K562 (cell line): Measurements from ENCODE around the gene SLC30A7.

Experiments used
- NBN ChIP-seq: fragments of 450-650 bp; IDR thresholded peaks from 2 replicates; pipeline ENCODE4 v1.6.1; 2016; ENCODE audit warnings: low read depth, mild to moderate bottlenecking
- NCOA4 ChIP-seq: fragments of 450-650 bp; IDR thresholded peaks from 2 replicates; pipeline ENCODE4 v1.6.1; 2018; ENCODE audit warnings: mild to moderate bottlenecking; ENCODE audit not compliant: partially characterized antibody
- NFIC ChIP-seq: fragments of 450-650 bp; IDR thresholded peaks from 2 replicates; pipeline ENCODE4 v1.6.1; 2017; ENCODE audit warnings: mild to moderate bottlenecking, inconsistent platforms
- NRF1 ChIP-seq, 2 experiments: fragments of 450-650 bp; IDR thresholded peaks in 1 of 2; conservative IDR thresholded peaks in 1 of 2; 2 replicates each; pipeline ENCODE4 v1.6.1; 2014; ENCODE audit warnings: mild to moderate bottlenecking in 2 of 2
- POLR2A ChIP-seq: fragments of 450-650 bp; conservative IDR thresholded peaks from 2 replicates; pipeline ENCODE4 v1.6.1; 2016
- PTBP1 ChIP-seq: fragments of 200-400 bp; formaldehyde crosslinking; IDR thresholded peaks from 2 replicates; pipeline ENCODE4 v1.6.1; 2017; ENCODE audit warnings: low read depth, low read length
- STAT5B ChIP-seq: fragments of 250-450 bp; sonication (Bioruptor Pico); IDR thresholded peaks from 2 replicates; pipeline ENCODE4 v1.8.0; 2021; ENCODE audit warnings: mild to moderate bottlenecking, inconsistent platforms
- TCF7 ChIP-seq: sonication (generic); IDR thresholded peaks from 2 replicates; pipeline ENCODE4 v1.6.1; 2016; ENCODE audit warnings: antibody characterized with exemption, borderline replicate concordance
- TRIM24 ChIP-seq, 2 experiments: fragments of 450-650 bp; IDR thresholded peaks; 2 replicates each; pipeline ENCODE4 v1.6.1; 2016
- ZNF121 ChIP-seq: sonication (generic); formaldehyde crosslinking; conservative IDR thresholded peaks from 2 replicates; pipeline ENCODE4 v1.8.0; 2022; ENCODE audit warnings: missing genetic modification reagents
- TF ChIP-seq, protein P1 (sequence below), 3 experiments: IDR thresholded peaks in 2 of 3; conservative IDR thresholded peaks in 1 of 3; 2 replicates each; pipeline ENCODE4 v1.5.1; 2011 to 2012; ENCODE audit warnings: low read length in 3 of 3, mild to moderate bottlenecking in 3 of 3, control low read depth in 2 of 3, improper control_type of control experiment in 1 of 3, inconsistent platforms in 1 of 3, low read depth in 1 of 3, mixed read lengths in 1 of 3, moderate library complexity in 1 of 3; ENCODE audit not compliant: insufficient read depth in 2 of 3
- TF ChIP-seq, protein P2 (sequence below), 2 experiments: IDR thresholded peaks in 1 of 2; conservative IDR thresholded peaks in 1 of 2; 2 replicates each; pipeline ENCODE4 v1.6.1; 2016; ENCODE audit warnings: low read depth in 2 of 2, mild to moderate bottlenecking in 1 of 2, missing compliant biosample characterization in 1 of 2, missing genetic modification characterization in 1 of 2, moderate library complexity in 1 of 2
- TF ChIP-seq, protein P3 (sequence below): sonication (generic); formaldehyde crosslinking; IDR thresholded peaks from 2 replicates; pipeline ENCODE4 v1.8.0; 2022; ENCODE audit warnings: mild to moderate bottlenecking, low read depth, missing genetic modification reagents
- TF ChIP-seq, protein P4 (sequence below): fragments of 250-450 bp; sonication (Bioruptor Pico); IDR thresholded peaks from 2 replicates; pipeline ENCODE4 v1.8.0; 2021; ENCODE audit warnings: moderate library complexity, mild to moderate bottlenecking, inconsistent platforms

DNA sequence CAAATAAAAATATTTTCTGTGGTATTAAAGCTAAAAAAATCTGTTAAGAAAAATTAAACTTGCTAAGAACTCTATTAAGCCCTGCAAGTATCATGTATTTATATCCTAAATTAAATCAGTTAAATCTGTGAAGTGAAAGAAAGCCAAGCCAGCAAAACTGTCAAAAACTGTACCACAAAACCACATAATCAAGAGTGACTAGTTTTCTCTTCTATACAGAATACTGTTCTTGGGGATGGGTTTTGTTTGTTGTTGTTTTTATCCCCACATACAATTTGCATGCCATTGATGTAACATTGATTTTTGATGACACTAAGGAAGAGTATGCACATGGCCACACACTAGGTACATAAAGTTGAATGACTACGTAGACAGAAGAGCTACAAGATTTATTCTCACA is 109.3 kb downstream of the SLC30A7 start:
- TF ChIP-seq, protein P1, sequence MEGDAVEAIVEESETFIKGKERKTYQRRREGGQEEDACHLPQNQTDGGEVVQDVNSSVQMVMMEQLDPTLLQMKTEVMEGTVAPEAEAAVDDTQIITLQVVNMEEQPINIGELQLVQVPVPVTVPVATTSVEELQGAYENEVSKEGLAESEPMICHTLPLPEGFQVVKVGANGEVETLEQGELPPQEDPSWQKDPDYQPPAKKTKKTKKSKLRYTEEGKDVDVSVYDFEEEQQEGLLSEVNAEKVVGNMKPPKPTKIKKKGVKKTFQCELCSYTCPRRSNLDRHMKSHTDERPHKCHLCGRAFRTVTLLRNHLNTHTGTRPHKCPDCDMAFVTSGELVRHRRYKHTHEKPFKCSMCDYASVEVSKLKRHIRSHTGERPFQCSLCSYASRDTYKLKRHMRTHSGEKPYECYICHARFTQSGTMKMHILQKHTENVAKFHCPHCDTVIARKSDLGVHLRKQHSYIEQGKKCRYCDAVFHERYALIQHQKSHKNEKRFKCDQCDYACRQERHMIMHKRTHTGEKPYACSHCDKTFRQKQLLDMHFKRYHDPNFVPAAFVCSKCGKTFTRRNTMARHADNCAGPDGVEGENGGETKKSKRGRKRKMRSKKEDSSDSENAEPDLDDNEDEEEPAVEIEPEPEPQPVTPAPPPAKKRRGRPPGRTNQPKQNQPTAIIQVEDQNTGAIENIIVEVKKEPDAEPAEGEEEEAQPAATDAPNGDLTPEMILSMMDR (IDR thresholded peaks at IDR 0.05 in 2 of 3, conservative IDR thresholded peaks at IDR 0.05 in 1 of 3; ENCODE audit: insufficient read depth in 2 of 3, low read depth in 1 of 3, low read length in 3 of 3): no peak
- TF ChIP-seq, protein P2, sequence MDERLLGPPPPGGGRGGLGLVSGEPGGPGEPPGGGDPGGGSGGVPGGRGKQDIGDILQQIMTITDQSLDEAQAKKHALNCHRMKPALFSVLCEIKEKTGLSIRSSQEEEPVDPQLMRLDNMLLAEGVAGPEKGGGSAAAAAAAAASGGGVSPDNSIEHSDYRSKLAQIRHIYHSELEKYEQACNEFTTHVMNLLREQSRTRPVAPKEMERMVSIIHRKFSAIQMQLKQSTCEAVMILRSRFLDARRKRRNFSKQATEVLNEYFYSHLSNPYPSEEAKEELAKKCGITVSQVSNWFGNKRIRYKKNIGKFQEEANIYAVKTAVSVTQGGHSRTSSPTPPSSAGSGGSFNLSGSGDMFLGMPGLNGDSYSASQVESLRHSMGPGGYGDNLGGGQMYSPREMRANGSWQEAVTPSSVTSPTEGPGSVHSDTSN (CRISPR knock-in tag; IDR thresholded peaks at IDR 0.05; ENCODE audit: low read depth): no peak
- TF ChIP-seq, protein P2 (tag; conservative IDR thresholded peaks at IDR 0.05; ENCODE audit: low read depth): no peak
- TF ChIP-seq POLR2A (no peak), TCF7 (no peak), NBN (no peak), STAT5B (no peak), PTBP1 (no peak), ZNF121 (CRISPR knock-in tag) (no peak), NRF1 (conservative IDR thresholded peaks at IDR 0.05 in 1 of 2, IDR thresholded peaks at IDR 0.05 in 1 of 2) (no peak), NCOA4 (no peak), NFIC (no peak), TRIM24 (IDR thresholded peaks at IDR 0.05) (no peak)
- TF ChIP-seq, protein P3, sequence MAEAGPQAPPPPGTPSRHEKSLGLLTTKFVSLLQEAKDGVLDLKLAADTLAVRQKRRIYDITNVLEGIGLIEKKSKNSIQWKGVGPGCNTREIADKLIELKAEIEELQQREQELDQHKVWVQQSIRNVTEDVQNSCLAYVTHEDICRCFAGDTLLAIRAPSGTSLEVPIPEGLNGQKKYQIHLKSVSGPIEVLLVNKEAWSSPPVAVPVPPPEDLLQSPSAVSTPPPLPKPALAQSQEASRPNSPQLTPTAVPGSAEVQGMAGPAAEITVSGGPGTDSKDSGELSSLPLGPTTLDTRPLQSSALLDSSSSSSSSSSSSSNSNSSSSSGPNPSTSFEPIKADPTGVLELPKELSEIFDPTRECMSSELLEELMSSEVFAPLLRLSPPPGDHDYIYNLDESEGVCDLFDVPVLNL (CRISPR knock-in tag): no peak
- TF ChIP-seq, protein P4, sequence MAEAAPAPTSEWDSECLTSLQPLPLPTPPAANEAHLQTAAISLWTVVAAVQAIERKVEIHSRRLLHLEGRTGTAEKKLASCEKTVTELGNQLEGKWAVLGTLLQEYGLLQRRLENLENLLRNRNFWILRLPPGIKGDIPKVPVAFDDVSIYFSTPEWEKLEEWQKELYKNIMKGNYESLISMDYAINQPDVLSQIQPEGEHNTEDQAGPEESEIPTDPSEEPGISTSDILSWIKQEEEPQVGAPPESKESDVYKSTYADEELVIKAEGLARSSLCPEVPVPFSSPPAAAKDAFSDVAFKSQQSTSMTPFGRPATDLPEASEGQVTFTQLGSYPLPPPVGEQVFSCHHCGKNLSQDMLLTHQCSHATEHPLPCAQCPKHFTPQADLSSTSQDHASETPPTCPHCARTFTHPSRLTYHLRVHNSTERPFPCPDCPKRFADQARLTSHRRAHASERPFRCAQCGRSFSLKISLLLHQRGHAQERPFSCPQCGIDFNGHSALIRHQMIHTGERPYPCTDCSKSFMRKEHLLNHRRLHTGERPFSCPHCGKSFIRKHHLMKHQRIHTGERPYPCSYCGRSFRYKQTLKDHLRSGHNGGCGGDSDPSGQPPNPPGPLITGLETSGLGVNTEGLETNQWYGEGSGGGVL (CRISPR knock-in tag): no peak
